Measurements from ENCODE around the gene CCDC9. TPM values are rescaled to one million over a fixed set of nuclear protein-coding genes. Genes with fewer than 3 reads are reported as not detected.

Gene CCDC9
- total and polyA plus RNA-seq, 2 of the 13 experiments (the other 11 are each of a cell fraction or from before 2014, with no cell fraction given), result 2.9 to 6.3 TPM

DNA sequence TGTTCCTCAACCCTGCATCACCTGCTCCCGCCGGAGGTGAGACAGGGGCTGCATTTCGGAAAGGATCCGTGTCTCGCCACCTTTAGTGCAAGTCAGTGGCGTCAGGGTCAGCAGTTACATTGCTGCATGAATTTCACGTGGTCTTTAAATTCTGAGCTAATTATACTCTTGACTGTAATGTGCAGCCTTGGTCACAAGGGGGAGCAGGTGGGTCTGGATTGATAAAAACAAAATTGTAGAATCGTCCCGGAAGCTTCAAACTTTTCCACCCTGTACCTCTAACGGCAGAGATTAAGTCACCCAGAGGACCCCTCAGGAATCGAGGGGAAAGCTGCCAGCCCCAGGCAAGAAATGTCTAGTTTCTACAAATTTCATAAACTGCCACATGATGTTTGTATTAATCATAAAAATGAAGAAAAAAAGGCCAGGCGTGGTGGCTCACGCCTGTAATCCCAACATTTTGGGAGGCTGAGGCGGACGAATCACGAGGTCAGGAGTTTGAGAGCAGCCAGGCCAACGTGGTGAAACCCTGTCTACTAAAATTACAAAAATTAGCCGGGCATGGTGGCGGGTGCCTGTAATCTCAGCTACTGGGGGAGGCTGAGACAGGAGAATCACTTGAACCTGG, 45.5 kb upstream of the CCDC9 start (continued):
- TF ChIP-seq, protein P1, sequence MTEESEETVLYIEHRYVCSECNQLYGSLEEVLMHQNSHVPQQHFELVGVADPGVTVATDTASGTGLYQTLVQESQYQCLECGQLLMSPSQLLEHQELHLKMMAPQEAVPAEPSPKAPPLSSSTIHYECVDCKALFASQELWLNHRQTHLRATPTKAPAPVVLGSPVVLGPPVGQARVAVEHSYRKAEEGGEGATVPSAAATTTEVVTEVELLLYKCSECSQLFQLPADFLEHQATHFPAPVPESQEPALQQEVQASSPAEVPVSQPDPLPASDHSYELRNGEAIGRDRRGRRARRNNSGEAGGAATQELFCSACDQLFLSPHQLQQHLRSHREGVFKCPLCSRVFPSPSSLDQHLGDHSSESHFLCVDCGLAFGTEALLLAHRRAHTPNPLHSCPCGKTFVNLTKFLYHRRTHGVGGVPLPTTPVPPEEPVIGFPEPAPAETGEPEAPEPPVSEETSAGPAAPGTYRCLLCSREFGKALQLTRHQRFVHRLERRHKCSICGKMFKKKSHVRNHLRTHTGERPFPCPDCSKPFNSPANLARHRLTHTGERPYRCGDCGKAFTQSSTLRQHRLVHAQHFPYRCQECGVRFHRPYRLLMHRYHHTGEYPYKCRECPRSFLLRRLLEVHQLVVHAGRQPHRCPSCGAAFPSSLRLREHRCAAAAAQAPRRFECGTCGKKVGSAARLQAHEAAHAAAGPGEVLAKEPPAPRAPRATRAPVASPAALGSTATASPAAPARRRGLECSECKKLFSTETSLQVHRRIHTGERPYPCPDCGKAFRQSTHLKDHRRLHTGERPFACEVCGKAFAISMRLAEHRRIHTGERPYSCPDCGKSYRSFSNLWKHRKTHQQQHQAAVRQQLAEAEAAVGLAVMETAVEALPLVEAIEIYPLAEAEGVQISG (CRISPR knock-in tag; IDR thresholded peaks at IDR 0.05), result no peak
- TF ChIP-seq SAP130 (CRISPR knock-in tag; IDR thresholded peaks at IDR 0.05; ENCODE audit: low read depth), result peak; percentile 67

DNA sequence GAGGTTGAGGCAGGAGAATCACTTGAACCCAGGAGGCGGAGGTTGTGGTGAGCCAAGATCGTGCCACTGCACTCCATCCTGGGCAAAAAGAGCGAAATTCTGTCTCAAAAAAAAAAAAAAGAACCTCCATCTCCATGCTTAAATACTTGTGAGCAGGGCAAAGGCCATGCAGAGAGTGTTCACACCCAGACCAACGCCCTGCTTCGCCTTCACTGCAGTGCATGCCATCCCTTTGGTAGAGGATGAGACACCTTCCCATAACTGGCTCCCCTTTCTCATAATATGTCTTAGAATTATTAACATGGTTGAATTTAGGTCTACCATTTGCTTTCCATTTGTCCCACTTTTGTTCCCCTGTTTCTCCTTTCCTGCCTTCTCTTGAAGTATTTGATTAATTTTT, 40.7 kb upstream of the CCDC9 start:
- no peak overlapping the region for H3K4me2 ChIP-seq (ENCODE audit: low read depth, low read length)
- no peaks in the 10 kb centered on the region for H3K27me3 ChIP-seq (ENCODE audit: control insufficient read depth in 1 of 2, insufficient read depth in 2 of 2, low read length in 2 of 2)
- in situ Hi-C loops (cut with HindIII; ENCODE audit: extremely low pct_ligation_motif_present, low pct_unique_long_range_greater_than_20kb) (no loop called here), intact Hi-C loops (cut with micrococcal nuclease; ENCODE audit: unreplicated experiment) (no loop called here)
- H3K27ac ChIP-seq (ENCODE audit: extremely low read length, insufficient read depth, low read length), result no peak overlapping the region
- no peak for FAIRE-seq
- H3K9ac ChIP-seq (ENCODE audit: insufficient read depth, low read depth, low read length), result no peak overlapping the region
- peaks cover 2 to 4% of the 10 kb centered on the region in 2 experiments; a peak in 2 of 5 replicates for H3K36me3 ChIP-seq (replicated peaks in 1 of 2; ENCODE audit: control insufficient read depth in 1 of 2, insufficient read depth in 2 of 2, low read length in 2 of 2)
- no peaks in the 10 kb centered on the region for H4K20me1 ChIP-seq (ENCODE audit: insufficient read depth, low read length)
- no peak overlapping the region for H3K4me3 ChIP-seq (replicated peaks in 1 of 3; ENCODE audit: insufficient read depth in 1 of 3, low read depth in 2 of 3, low read length in 3 of 3)
- no peak for DNase-seq (ENCODE audit: low spot score)
- no peak for ATAC-seq
- CTCF ChIA-PET (ENCODE audit: low intra/inter-chr PET ratio, low total read pairs), result no interaction called here
- H3K79me2 ChIP-seq (ENCODE audit: insufficient read depth, low read length), result no peaks in the 10 kb centered on the region
- H2AFZ ChIP-seq (ENCODE audit: low read length), result no peak overlapping the region
- no peaks in the 10 kb centered on the region for H3K9me3 ChIP-seq (ENCODE audit: low read length)
- WGBS (ENCODE audit: low lambda C conversion rate), result 95% methylated on average over 5 of the region's 5 CpGs
- POLR2A ChIA-PET, result interaction anchor here (3.1 kb wide), 1 partner anchor 11 kb away, joined by 11 read pairs; no protein-coding TSS in a partner anchor
- H3K4me1 ChIP-seq (ENCODE audit: insufficient read depth, low read length), result peaks cover 7% of the 10 kb centered on the region
- no TSS peak for BruUV-seq (replicated peaks)
- TF ChIP-seq ZNF3 (CRISPR knock-in tag; IDR thresholded peaks at IDR 0.05), result no peak
- no peak for TF ChIP-seq MAFG (CRISPR knock-in tag; IDR thresholded peaks at IDR 0.05)
- TF ChIP-seq ZNF180 (CRISPR knock-in tag; IDR thresholded peaks at IDR 0.05; ENCODE audit: borderline replicate concordance, low read depth), result no peak
- TF ChIP-seq ZNF451 (CRISPR knock-in tag; IDR thresholded peaks at IDR 0.05), result no peak
- TF ChIP-seq ZNF143 (CRISPR knock-in tag; IDR thresholded peaks at IDR 0.05), result no peak
- TF ChIP-seq HHEX (CRISPR knock-in tag; IDR thresholded peaks at IDR 0.05), result no peak
- no peak for TF ChIP-seq REPIN1 (CRISPR knock-in tag; IDR thresholded peaks at IDR 0.05; ENCODE audit: borderline replicate concordance, low read depth)
- no peak for TF ChIP-seq ZNF235 (CRISPR knock-in tag; IDR thresholded peaks at IDR 0.05; ENCODE audit: borderline replicate concordance)
- no peak for TF ChIP-seq ARID5B (CRISPR knock-in tag; IDR thresholded peaks at IDR 0.05)
- TF ChIP-seq ZNF557 (CRISPR knock-in tag; IDR thresholded peaks at IDR 0.05), result no peak
- TF ChIP-seq ETV6 (CRISPR knock-in tag; conservative IDR thresholded peaks at IDR 0.05), result no peak
- TF ChIP-seq ZNF598 (CRISPR knock-in tag; IDR thresholded peaks at IDR 0.05; ENCODE audit: borderline replicate concordance), result no peak
- no peak for TF ChIP-seq ZNF747 (CRISPR knock-in tag; IDR thresholded peaks at IDR 0.05; ENCODE audit: borderline replicate concordance)
- no peak for TF ChIP-seq MBD4 (IDR thresholded peaks at IDR 0.05; ENCODE audit: borderline replicate concordance, low read length)
- TF ChIP-seq ZNF878 (CRISPR knock-in tag; IDR thresholded peaks at IDR 0.05), result no peak
- no peak for TF ChIP-seq ZNF703 (CRISPR knock-in tag; IDR thresholded peaks at IDR 0.05; ENCODE audit: borderline replicate concordance)
